Rectal smooth muscle tissue (tissue), 1 donor: ENCODE measurements around the gene PPP2R2B.

Source experiments
- H3K27ac ChIP-seq: one replicate; pipeline ENCODE4 v1.7.0; 2013; ENCODE audit warnings: low read depth, low read length, inconsistent platforms
- H3K27me3 ChIP-seq: one replicate; pipeline ENCODE4 v1.7.0; 2013; ENCODE audit warnings: low read length; ENCODE audit not compliant: control insufficient read depth, insufficient read depth
- H3K36me3 ChIP-seq: one replicate; pipeline ENCODE4 v1.7.0; 2013; ENCODE audit warnings: low read length; ENCODE audit not compliant: control insufficient read depth, insufficient read depth
- H3K4me1 ChIP-seq: one replicate; pipeline ENCODE4 v1.7.0; 2013; ENCODE audit warnings: low read length; ENCODE audit not compliant: control insufficient read depth, insufficient read depth
- H3K4me3 ChIP-seq: one replicate; pipeline ENCODE4 v1.7.0; 2013; ENCODE audit warnings: low read length
- H3K9ac ChIP-seq: one replicate; pipeline ENCODE4 v1.7.0; 2013; ENCODE audit warnings: low read length

PPP2R2B gene

GRCh38 chr5:146548781-146549449 lies 329.6 kb downstream of the PPP2R2B start:
- Histone ChIP-seq H3K27ac (no peak overlapping the region), H3K9ac (no peak overlapping the region), H3K36me3 (no peaks in the 10 kb centered on the region), H3K4me1 (no peaks in the 10 kb centered on the region), H3K27me3 (no peaks in the 10 kb centered on the region), H3K4me3 (no peak overlapping the region)

DNA sequence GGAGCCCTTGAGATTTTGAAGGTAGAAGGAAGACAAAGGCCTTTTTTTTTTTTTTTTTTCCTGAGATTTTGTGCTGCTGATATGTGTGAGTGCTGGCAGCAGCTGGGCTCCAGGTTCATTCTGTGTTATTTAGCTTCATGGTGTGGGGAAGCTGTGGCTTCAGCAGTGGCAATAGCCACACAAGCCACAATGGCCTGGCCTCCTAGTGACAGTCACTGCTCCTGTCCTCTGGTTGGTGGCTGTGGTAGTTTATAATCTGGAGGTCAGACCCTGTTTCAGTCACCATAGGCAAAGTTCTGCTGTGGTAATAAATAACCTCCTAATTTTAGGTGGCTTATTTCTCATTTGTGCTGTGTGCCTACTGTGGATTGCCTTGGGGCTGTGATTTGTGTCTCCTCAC lies 334.3 kb downstream of the PPP2R2B start:
- H3K9ac ChIP-seq, result no peak overlapping the region
- no peaks in the 10 kb centered on the region for H3K36me3 ChIP-seq
- no peak overlapping the region for H3K27ac ChIP-seq
- no peaks in the 10 kb centered on the region for H3K4me1 ChIP-seq
- H3K27me3 ChIP-seq, result no peaks in the 10 kb centered on the region
- H3K4me3 ChIP-seq, result no peak overlapping the region

GRCh38 chr5:146541958-146542849 lies 336.4 kb downstream of the PPP2R2B start:
- Histone ChIP-seq H3K36me3 (no peaks in the 10 kb centered on the region), H3K4me1 (no peaks in the 10 kb centered on the region), H3K4me3 (no peak overlapping the region), H3K27me3 (no peaks in the 10 kb centered on the region), H3K27ac (no peak overlapping the region), H3K9ac (no peak overlapping the region)

- H3K27me3 ChIP-seq, result no peaks in the 10 kb centered on the region
- H3K4me3 ChIP-seq, result no peak overlapping the region
- H3K9ac ChIP-seq, result no peak overlapping the region
- no peaks in the 10 kb centered on the region for H3K4me1 ChIP-seq
- H3K36me3 ChIP-seq, result no peaks in the 10 kb centered on the region
- no peak overlapping the region for H3K27ac ChIP-seq
Measured at GRCh38 chr5:146540414-146540813, 338.1 kb downstream of the PPP2R2B start.

DNA sequence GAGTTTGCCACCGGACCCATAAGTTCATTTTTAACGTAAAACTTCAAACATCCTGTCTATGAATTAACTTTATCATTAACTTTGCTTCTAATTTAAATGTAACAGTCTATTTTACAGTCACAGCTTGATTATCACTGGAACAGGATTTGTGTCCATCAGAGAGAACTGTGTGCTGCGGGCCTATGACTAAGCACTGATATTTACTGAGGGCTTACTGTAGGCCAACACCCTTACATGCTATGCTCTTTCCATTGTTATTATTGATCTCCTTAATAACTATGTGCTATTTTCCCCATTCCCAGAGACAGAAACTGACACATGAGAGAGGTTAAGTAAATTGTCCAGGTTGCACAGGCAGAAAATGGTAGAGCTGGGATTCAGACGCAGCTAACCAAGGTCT lies 338.6 kb downstream of the PPP2R2B start:
- Histone ChIP-seq H3K36me3 (no peaks in the 10 kb centered on the region), H3K4me1 (no peaks in the 10 kb centered on the region), H3K4me3 (no peak overlapping the region), H3K27ac (no peak overlapping the region), H3K27me3 (no peaks in the 10 kb centered on the region), H3K9ac (no peak overlapping the region)

DNA sequence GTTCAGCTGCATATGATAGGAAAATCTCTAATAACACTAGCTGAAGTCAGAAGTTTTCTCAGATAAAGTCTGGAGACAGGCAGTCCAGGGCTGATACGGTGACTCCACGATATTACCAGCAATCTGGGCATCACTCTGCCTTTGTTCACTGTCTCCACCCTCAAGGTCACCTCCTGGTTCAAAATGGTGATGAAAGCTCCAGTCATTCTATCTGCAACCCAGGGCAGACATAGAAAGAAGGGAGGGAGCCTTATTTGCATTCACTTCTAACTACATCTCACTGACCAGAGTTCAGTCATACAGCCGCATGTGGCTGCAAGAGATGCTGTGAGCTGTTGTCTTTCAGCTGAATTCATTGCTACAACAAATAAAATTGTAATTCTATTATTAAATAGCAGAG lies 340.1 kb downstream of the PPP2R2B start:
- H3K36me3 ChIP-seq, result no peaks in the 10 kb centered on the region

DNA sequence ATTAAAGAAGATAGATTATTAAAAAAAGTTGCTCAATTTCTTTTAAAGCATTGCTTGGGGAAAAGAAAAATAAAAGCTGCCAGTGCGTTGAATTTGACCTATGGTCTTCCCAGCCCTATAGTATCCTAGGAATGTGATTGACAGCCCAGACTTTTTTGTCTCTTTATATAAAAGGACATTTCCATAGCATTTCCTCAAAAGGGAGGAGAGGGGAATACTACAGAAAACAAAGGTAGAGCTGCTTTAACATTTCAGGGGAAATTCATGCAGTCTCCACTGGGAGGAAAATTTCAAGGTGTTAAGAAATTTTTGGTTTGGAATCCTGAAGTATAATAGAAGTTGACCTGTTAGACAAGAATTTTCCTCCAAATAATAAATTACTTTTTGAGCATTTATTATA lies 344.7 kb downstream of the PPP2R2B start:
- no peak overlapping the region for H3K27ac ChIP-seq
- H3K9ac ChIP-seq, result no peak overlapping the region
- H3K4me1 ChIP-seq, result no peaks in the 10 kb centered on the region
- no peaks in the 10 kb centered on the region for H3K36me3 ChIP-seq
- no peak overlapping the region for H3K4me3 ChIP-seq
- H3K27me3 ChIP-seq, result no peaks in the 10 kb centered on the region

More for the DNA sequence above, 340.1 kb downstream of the PPP2R2B start:
- Histone ChIP-seq H3K27ac (no peak overlapping the region), H3K9ac (no peak overlapping the region), H3K4me3 (no peak overlapping the region), H3K4me1 (no peaks in the 10 kb centered on the region), H3K27me3 (no peaks in the 10 kb centered on the region)

DNA sequence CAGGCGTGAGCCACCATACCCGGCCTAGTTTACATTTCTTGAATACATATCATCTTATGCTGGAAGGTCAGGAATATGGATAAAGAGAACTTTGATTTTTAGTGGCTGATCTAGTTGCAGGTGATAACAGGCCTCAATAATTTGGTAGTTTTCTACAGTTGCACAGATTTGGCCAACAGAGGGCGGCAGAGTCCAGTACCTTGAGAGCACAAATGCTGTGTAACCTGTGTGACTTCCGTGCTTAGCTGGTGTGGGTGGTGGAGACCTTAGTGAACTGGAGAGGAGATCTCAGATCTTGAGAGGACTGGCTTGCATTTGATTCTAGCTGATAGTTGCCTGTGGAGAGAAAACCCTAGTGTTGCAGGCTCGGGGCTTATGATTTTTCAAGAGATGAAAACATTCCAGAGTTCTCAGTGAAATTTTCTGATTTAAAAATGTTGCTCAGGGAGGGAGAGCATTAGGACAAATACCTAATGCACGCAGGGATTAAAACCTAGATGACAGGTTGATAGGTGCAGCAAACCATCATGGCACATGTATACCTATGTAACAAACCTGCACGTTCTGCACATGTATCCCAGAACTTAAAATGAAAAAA lies 345.2 kb downstream of the PPP2R2B start:
- H3K36me3 ChIP-seq, result no peaks in the 10 kb centered on the region
- H3K27me3 ChIP-seq, result no peaks in the 10 kb centered on the region
- H3K9ac ChIP-seq, result no peak overlapping the region
- no peaks in the 10 kb centered on the region for H3K4me1 ChIP-seq
- H3K27ac ChIP-seq, result no peak overlapping the region
- no peak overlapping the region for H3K4me3 ChIP-seq
